Adrenal gland (tissue), 5 donors: Measurements from ENCODE around the gene CCDC187.

Source experiments
- POLR2A ChIP-seq, 2 donors: fragments of 450-650 bp; IDR thresholded peaks; one replicate each; pipeline ENCODE4 v1.6.1; 2017; ENCODE audit warnings: antibody characterized with exemption in 2 of 2, mild to moderate bottlenecking in 2 of 2, moderate library complexity in 1 of 2
- TF ChIP-seq, protein P1 (sequence below), 6 experiments: fragments of 450-650 bp in 4 of 6; fragments of 200-600 bp in 2 of 6; sonication (generic) in 1 of 6; IDR thresholded peaks; 1 replicate in 5 of 6; 2 replicates in 1 of 6; pipeline versions ENCODE4 v1.5.1 to v1.8.0; 2016 to 2021; ENCODE audit warnings: antibody characterized with exemption in 6 of 6, mild to moderate bottlenecking in 2 of 6, moderate library complexity in 1 of 6
- donor health status: DM: no; HTN: no; CAD: no.

DNA sequence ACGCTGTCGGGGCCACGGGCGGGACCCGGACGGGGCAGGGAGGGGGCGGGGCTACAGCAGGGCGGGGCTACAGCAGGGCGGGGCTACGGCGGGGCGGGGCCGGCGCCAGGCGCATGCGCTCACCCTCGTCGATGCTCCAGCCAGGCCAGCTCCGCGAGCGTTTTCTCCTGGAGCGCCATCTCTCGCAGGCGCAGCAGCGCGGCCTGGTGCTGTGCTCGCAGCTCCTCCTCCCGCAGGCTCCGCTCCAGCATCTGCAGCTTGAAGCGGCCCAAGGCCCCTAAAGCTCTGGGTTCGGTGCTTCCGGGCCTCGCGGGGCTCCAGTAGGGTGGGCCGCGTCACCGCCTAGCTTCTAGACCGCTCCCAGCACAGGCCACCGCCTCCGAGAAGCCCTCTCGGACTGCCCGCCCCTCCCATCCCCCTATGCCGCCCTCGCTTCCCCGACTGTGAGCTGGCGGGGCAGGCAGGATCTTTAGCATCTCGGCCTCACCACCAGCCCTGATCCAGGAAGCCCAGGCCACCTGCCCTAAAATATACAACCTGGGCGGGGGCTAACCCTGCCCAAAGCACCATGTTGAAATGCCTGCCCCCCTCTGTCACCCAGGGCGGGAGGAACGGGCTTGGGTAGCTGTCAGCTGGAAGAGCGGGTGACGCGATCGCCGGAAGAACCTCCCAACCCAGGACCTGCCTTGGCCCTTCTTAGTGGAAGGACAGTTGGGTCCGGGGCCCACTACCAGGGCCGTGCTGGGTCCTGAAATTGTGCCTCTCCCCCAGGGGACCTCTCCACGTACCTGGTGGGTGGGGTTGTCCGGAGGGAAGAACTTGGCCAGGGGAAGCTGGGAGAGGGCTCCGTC lies 36.4 kb downstream of the CCDC187 start:
- TF ChIP-seq POLR2A (IDR thresholded peaks at IDR 0.05), result peak; percentile 13 to 54
- TF ChIP-seq, protein P1, sequence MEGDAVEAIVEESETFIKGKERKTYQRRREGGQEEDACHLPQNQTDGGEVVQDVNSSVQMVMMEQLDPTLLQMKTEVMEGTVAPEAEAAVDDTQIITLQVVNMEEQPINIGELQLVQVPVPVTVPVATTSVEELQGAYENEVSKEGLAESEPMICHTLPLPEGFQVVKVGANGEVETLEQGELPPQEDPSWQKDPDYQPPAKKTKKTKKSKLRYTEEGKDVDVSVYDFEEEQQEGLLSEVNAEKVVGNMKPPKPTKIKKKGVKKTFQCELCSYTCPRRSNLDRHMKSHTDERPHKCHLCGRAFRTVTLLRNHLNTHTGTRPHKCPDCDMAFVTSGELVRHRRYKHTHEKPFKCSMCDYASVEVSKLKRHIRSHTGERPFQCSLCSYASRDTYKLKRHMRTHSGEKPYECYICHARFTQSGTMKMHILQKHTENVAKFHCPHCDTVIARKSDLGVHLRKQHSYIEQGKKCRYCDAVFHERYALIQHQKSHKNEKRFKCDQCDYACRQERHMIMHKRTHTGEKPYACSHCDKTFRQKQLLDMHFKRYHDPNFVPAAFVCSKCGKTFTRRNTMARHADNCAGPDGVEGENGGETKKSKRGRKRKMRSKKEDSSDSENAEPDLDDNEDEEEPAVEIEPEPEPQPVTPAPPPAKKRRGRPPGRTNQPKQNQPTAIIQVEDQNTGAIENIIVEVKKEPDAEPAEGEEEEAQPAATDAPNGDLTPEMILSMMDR (IDR thresholded peaks at IDR 0.05), result peak in 4 of 6 experiments; percentile 21 to 28 (median 26)
